GM13976 (cell line): ENCODE measurements around the gene TBC1D23.

Source experiments
- DNase-seq: peaks from one replicate; pipeline ENCODE4 v3.0.0; 2012; ENCODE audit warnings: low spot score
- in situ Hi-C: fragments of 300-500 bp; cut with MboI; formaldehyde crosslinking; loops from one replicate; pipeline ENCODE4 v1.12.0; 2022; ENCODE audit warnings: low sequenced_read_pairs, mixed read lengths, inconsistent platforms; ENCODE audit not compliant: unreplicated experiment
- TF ChIP-seq, protein P1 (sequence below): IDR thresholded peaks from 2 replicates; pipeline ENCODE4 v1.5.1; 2012; ENCODE audit warnings: borderline replicate concordance, mild to moderate bottlenecking; ENCODE audit not compliant: insufficient read depth; ENCODE audit errors: extremely low read depth, missing control alignments, control extremely low read depth

Gene TBC1D23

DNA sequence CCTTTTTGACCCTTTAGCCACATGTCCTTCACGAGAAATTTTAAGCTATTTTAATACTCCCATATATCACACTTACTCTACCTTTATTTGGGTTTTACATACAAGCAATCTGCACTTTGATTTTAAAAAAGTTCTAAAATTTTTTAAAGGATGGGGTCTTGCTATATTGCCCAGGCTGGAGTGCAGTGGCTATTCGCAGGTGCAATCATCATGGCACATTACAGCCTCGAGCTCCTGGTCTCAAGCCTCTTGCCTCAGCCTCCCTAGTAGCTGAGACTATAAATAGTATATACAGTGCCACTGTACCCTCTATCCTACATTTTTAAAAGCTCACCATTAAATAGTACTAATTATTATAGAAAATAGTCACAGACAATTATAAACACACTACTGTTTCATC is 103.6 kb downstream of the TBC1D23 start:
- no peak for DNase-seq
- in situ Hi-C loops, result no loop called here
- TF ChIP-seq, protein P1, sequence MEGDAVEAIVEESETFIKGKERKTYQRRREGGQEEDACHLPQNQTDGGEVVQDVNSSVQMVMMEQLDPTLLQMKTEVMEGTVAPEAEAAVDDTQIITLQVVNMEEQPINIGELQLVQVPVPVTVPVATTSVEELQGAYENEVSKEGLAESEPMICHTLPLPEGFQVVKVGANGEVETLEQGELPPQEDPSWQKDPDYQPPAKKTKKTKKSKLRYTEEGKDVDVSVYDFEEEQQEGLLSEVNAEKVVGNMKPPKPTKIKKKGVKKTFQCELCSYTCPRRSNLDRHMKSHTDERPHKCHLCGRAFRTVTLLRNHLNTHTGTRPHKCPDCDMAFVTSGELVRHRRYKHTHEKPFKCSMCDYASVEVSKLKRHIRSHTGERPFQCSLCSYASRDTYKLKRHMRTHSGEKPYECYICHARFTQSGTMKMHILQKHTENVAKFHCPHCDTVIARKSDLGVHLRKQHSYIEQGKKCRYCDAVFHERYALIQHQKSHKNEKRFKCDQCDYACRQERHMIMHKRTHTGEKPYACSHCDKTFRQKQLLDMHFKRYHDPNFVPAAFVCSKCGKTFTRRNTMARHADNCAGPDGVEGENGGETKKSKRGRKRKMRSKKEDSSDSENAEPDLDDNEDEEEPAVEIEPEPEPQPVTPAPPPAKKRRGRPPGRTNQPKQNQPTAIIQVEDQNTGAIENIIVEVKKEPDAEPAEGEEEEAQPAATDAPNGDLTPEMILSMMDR, result no peak

- TF ChIP-seq, protein P1, result no peak
- in situ Hi-C loops, result no loop called here
These were observed 105.6 kb downstream of the TBC1D23 start for GRCh38 chr3:100366424-100366823.

DNA sequence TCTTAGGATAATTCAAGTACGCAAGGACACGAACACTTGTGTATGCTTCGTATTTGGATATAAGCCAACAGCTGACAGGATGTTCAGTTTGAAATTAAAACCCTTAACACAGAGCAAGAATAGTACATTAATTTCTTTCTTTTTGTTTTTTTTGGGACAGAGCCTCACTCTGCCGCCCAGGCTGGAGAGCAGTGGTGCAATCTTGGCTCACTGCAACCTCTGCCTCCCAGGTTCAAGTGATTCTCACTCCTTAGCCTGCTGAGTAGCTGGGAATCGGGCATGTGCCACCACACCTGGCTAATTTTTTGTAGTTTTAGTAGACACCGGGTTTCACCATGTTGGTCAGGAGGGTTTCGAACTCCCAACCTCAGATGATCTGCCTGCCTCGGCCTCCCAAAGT is 107.6 kb downstream of the TBC1D23 start:
- in situ Hi-C loops, result no loop called here
- DNase-seq, result no peak
- TF ChIP-seq, protein P1, result no peak

More at GRCh38 chr3:100366424-100366823, 105.6 kb downstream of the TBC1D23 start:
- no peak for DNase-seq

- in situ Hi-C loops, result no loop called here
- no peak for DNase-seq
- TF ChIP-seq, protein P1, result no peak
These were observed 110.0 kb downstream of the TBC1D23 start for GRCh38 chr3:100370756-100371155.

DNA sequence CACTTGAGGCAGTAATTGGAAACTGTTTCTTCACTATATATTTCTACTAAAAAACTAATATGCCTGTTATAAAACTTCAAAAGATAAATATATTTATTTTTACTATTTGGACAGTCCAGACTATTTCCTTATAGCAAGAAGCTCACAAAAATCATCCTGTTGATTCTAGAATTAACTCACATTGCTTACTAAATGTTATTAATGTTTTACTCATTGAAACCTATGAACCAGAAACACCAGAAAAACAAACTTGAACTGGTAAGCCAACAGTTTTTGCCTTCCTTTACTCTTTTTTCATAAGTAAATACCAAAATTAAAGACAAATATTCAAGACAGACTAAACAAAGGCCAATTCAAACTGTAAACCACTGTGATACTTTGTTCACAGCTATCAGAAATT is 113.7 kb downstream of the TBC1D23 start:
- TF ChIP-seq, protein P1, result no peak
- DNase-seq, result no peak
- in situ Hi-C loops, result no loop called here
